ENCODE data around the gene CD300E.

CD300E gene

GRCh38 chr17:74561586-74561985 lies 62.0 kb downstream of the CD300E start:
- DNase-seq: no peak
